Measurements from ENCODE around the gene TSPYL1. TPM values are rescaled to one million over a fixed set of nuclear protein-coding genes. Genes with fewer than 3 reads are reported as not detected.
A peak's percentile ranks its signal among the peaks of the same experiment; 100 is the strongest.

The TSPYL1 gene
- polyA plus RNA-seq, 1 donor from 2014 or later: 84.8 TPM

- Histone ChIP-seq H2AFZ (ENCODE audit: low read depth, low read length) (peak overlapping the region; percentile 79), H3K27ac (ENCODE audit: low read length) (peak overlapping the region; percentile 99), H3K4me3 (ENCODE audit: low read length) (peak overlapping the region; percentile 89), H3F3A (ENCODE audit: insufficient read depth, low read length, poor library complexity, severe bottlenecking) (peaks cover 3% of the 10 kb centered on the region), H4K20me1 (ENCODE audit: insufficient read depth) (peaks cover 13% of the 10 kb centered on the region), H3K9ac (ENCODE audit: low read length) (peak overlapping the region; percentile 100), H3K9me2 (ENCODE audit: insufficient read depth, low read length) (no peaks in the 10 kb centered on the region), H3K27me3 (ENCODE audit: insufficient read depth, low read depth, low read length) (no peaks in the 10 kb centered on the region), H3K9me3 (ENCODE audit: low read length) (no peaks in the 10 kb centered on the region), H3K4me2 (ENCODE audit: low read length) (peak overlapping the region; percentile 99), H3K79me2 (replicated peaks; ENCODE audit: insufficient read depth, low read length) (peaks cover 59% of the 10 kb centered on the region), H3K36me3 (ENCODE audit: insufficient read depth, low read length) (peaks cover 4% of the 10 kb centered on the region)
- TF ChIP-seq SMC3 (conservative IDR thresholded peaks at IDR 0.05; ENCODE audit: poor library complexity) (no peak), POLR2AphosphoS5 (IDR thresholded peaks at IDR 0.05) (peak; percentile 11)
These were observed 24.4 kb downstream of the TSPYL1 start for GRCh38 chr6:116255246-116255800.

- peak overlapping the region; percentile 99 for H3K4me2 ChIP-seq (ENCODE audit: low read length)
- H3K79me2 ChIP-seq (replicated peaks; ENCODE audit: insufficient read depth, low read length): peaks cover 67% of the 10 kb centered on the region
- H3K27ac ChIP-seq (ENCODE audit: low read length): peak overlapping the region; percentile 99
- H3K27me3 ChIP-seq (ENCODE audit: insufficient read depth, low read depth, low read length): no peaks in the 10 kb centered on the region
- H3K9me3 ChIP-seq (ENCODE audit: low read length): no peaks in the 10 kb centered on the region
- TF ChIP-seq SMC3 (conservative IDR thresholded peaks at IDR 0.05; ENCODE audit: poor library complexity): no peak
- peak; percentile 82 for TF ChIP-seq REST (IDR thresholded peaks at IDR 0.05; ENCODE audit: borderline replicate concordance)
- no peak for TF ChIP-seq MXI1 (conservative IDR thresholded peaks at IDR 0.05; ENCODE audit: poor library complexity, severe bottlenecking)
- TF ChIP-seq POLR2AphosphoS5 (IDR thresholded peaks at IDR 0.05): no peak
- no peak for TF ChIP-seq CTCF (IDR thresholded peaks at IDR 0.05; ENCODE audit: poor library complexity, severe bottlenecking)
- no peak for TF ChIP-seq TAF1 (IDR thresholded peaks at IDR 0.05; ENCODE audit: low read depth)
- H3K36me3 ChIP-seq (ENCODE audit: insufficient read depth, low read length): peaks cover 4% of the 10 kb centered on the region
- H4K20me1 ChIP-seq (ENCODE audit: insufficient read depth): peaks cover 13% of the 10 kb centered on the region
- no peaks in the 10 kb centered on the region for H3K9me2 ChIP-seq (ENCODE audit: insufficient read depth, low read length)
- peaks cover 3% of the 10 kb centered on the region for H3F3A ChIP-seq (ENCODE audit: insufficient read depth, low read length, poor library complexity, severe bottlenecking)
- peak overlapping the region; percentile 89 for H3K4me3 ChIP-seq (ENCODE audit: low read length)
- H2AFZ ChIP-seq (ENCODE audit: low read depth, low read length): peak overlapping the region; percentile 79
- H3K9ac ChIP-seq (ENCODE audit: low read length): peak overlapping the region; percentile 100
These were observed 25.3 kb downstream of the TSPYL1 start for GRCh38 chr6:116254297-116255056.
